ENCODE data around the gene CPLX3.

DNA sequence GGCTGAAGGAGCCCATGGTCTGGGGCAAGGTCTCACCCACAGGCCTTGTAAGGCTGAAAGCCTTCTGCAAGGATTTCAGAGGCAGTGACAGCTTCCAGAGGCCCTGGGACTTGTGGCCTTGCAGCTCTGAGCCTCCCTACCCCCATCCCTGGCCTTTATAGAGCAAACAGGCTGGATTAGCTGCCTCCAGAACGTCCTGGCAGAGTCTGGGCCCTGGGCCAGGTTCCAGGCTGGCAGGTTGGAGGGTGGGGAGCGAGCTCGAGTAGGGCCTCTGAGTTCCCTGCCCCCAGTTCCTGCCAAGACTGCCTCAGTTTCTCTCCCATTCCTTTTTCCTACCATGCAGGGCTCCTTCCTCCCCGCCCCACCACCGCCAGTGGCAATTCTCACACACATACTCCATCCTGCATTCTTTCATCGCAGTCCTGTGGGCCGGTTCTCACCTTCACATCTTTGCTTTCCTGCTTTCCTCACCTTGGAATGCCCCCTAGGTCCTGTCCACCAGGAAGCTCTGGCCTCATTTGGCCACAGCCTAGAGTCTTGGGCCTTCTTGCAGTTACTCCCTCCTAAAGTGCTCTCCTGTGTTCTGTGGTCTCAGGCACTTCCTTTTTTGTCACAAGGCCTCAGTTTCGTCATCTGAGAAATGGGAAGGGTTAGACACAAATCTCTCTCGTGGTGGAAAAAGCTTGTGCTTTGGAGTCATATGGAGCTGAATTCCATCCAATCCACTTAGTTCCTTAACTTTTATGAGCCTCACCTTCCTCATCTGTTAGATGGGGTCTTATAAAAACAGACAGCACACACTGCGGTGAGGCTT, 11.1 kb upstream of the CPLX3 start:
- TF ChIP-seq, protein P1, sequence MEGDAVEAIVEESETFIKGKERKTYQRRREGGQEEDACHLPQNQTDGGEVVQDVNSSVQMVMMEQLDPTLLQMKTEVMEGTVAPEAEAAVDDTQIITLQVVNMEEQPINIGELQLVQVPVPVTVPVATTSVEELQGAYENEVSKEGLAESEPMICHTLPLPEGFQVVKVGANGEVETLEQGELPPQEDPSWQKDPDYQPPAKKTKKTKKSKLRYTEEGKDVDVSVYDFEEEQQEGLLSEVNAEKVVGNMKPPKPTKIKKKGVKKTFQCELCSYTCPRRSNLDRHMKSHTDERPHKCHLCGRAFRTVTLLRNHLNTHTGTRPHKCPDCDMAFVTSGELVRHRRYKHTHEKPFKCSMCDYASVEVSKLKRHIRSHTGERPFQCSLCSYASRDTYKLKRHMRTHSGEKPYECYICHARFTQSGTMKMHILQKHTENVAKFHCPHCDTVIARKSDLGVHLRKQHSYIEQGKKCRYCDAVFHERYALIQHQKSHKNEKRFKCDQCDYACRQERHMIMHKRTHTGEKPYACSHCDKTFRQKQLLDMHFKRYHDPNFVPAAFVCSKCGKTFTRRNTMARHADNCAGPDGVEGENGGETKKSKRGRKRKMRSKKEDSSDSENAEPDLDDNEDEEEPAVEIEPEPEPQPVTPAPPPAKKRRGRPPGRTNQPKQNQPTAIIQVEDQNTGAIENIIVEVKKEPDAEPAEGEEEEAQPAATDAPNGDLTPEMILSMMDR (IDR thresholded peaks at IDR 0.05), result no peak
- TF ChIP-seq POLR2A (IDR thresholded peaks at IDR 0.05), result no peak
